Amniotic epithelial cell (primary cell): Measurements from ENCODE around the gene PPP2R2D.
"Not testable (repeated sequence)": the region's sequence is repeated elsewhere in the genome, so short reads cannot be mapped to it uniquely, and the experiment has no call there.

Source experiments
- DNase-seq: peaks from one replicate; pipeline ENCODE4 v3.0.0-alpha.2; 2010; ENCODE audit warnings: low read depth

Gene PPP2R2D

DNA sequence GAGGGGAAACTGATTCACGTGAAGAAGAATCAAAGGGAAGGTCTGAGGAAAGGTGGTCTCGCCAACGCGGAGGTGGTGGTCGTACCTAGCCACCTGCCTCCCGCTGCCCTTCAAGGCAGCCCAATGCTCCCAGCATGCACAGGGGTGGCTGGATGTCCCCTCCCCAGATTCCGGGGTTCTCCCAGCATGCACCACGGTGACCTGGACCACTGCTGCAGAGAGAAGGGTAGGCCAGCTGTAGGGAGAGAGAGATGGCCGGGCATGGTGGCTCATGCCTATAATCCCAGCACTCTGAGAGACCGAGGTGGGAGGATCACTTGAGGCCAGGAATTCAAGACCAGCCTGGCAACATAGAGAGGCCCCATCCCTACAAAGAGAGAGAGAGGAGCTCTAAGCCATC lies 32.4 kb upstream of the PPP2R2D start:
- no peak for DNase-seq

DNA sequence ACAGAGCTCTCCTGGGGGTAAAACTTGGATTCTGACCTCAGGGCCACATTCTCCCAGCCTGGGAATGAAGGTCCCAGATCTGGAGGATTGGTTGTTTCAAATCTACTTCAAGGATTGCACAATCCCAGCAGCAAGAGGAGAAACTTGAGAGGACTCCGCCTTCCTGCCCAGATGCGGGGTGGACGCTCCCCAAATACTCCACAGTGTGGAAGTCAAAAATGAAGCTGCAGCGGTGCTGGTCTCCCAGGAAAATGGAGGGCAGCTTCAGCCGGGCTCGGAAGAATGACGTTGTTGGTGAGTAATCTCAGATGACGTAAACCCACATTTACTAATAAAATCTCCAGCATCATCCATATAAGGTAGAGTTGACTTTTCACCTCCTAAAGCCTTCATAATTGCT lies 31.5 kb upstream of the PPP2R2D start:
- no peak for DNase-seq

DNA sequence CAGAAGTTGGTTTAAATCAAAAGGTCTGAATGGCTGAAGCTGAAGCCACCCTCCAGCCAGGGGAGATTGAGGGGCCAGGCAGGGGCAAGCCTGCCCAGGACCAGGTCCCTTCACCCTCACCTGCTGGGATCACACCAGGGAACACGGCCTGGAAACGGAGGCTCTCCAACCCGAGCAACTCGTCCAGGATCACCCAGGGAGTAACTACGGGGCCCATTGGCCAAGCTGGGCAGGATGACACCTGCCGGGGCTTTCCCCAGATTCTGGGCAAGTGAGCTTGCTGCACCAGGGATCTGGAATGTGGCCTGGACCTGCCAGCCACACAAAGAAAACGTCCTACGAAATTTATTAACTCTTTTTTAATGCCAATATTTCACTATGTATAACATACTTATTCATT lies 30.4 kb upstream of the PPP2R2D start:
- no peak for DNase-seq

DNA sequence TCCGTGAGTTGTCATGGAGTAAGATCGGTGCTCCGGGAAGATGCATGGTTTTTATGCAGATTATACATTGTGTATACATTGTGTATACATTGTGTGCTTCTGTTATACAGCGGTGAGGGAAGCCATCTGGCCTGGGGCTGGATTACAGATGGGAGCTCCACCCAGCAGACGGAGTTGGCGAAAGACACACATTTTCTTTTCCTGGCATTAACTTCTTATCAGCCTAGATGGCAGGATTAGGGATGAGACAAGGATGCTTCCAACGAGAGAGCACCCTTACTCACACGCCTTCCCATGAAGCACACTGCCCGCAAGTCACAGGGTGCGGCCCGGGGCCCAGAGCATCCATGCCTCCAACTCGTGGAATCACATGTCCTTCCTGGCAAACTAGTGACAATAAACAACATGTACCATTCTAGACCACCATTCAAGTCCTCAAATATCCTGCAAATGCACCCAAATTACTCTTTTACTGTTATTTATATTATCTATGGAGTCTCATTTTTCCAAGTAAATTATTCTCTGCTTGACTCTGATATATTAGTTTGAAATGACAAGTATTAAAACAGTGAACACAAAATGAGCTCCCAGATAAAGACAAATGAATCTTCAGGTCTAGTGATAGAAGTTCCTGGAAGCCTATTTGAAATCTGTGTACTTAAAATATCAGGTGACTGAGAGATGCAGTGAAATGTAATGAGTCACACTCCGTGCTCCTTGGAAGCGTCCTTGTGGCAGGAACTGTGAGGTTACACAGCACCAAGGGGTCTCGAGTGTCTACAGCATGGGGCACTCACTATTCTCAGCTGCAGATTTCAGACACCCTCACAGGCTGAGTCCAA lies 29.8 kb upstream of the PPP2R2D start:
- DNase-seq: no peak

DNA sequence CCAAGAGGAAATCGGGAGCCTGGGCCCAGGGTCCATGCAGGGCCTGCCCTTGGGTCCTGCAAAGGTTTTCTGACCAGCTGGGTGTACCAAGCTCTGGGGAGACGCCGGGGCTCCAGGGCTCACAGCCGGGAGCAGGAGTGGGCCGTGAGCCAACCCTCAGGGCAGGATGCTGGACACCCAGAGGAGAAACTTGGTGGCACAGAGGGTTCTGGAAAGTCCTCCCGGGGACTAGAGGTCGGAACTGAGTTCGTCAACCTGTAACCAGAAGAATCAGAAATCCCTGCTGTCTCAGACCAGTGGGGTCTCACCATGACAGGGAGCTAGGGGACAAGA lies 29.2 kb upstream of the PPP2R2D start:
- DNase-seq: no peak

DNA sequence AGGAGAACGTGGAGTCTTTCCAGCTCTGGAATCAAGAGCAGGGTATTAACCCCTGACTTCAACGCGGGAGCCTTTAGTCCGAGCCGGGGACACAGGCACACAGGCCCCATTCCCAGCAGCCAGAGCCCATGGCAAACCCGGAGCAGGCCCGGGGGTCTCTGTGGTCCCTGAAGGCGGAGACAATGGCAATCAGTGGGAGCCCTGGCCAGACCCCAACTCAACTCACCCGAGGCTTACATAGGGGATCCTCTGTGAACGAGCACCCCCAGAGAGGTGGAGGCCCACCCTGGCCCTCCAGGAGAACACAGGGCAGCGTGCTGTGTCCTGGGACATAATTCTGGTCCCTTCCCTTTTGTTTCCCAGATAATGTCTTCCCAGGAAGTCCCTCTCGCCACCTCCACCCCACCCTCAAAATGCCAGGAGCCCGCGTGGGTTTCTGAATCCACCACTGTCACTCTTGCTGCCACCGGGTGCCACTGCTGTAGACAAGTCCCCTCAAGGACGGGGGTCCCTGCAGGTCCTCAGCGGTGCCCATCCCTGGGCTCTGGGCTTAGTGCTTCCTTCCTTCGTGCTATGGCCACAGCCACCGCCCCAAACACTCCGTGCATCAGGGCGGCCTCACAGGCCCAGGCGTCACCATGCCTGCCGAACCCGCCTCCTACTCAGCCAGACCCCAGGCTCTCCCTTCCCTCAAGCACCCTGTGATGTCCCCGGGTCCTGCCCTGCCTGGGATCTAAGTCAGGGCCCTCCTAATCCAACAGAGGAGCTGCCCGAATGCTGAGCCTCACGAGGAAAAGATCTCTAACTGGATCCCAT lies 28.6 kb upstream of the PPP2R2D start:
- no peak for DNase-seq

DNA sequence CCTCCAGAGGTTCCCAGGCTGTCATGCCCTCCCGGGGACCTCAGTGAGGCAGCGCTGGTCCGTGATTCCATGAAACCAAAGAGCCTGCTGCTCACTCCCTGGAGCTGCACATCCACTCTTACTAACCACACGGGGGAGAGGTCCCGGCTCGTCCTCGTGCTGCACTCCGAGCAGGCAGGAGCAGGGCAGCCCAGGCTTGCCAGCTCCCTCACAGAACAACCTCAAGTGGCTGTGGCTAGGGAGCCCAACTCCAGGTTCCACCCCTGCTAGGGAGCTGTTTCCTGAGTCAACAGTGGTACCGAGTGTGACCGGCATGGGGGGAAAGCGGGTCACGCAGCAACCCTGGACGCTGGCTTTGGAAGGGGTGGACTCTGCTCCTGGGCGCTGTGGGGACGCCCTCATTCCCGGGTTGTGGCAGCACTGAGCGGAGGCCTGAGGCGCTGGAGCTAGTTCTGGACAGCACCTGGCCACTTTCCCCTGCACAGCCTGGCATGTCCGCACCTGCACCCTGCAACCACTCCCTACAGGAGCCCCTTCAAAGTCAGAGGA lies 27.9 kb upstream of the PPP2R2D start:
- DNase-seq: no peak

DNA sequence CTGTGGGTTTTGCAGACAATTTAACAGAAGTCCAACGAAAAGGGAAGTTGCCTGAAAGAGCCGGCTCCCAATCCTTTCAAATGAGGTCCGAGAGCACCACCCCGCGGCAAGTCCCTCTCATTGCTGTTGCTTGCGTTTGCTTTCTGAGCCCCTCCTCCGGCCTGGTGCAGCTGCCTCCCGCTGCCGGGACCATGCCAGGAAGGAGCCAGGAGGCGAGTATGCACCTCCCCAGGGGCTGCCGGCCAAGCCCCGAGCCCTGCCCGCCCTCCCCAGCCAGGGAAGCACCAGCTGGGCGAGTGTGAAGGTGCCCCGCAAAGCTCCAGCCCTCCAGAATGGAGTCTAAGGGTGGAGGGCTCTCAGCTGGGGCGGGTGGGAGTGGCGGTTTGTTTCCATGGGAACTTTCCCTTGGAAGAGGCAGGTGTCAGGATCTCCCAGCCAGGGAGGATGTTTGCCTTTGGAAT lies 25.8 kb upstream of the PPP2R2D start:
- peak; percentile 64 for DNase-seq

DNA sequence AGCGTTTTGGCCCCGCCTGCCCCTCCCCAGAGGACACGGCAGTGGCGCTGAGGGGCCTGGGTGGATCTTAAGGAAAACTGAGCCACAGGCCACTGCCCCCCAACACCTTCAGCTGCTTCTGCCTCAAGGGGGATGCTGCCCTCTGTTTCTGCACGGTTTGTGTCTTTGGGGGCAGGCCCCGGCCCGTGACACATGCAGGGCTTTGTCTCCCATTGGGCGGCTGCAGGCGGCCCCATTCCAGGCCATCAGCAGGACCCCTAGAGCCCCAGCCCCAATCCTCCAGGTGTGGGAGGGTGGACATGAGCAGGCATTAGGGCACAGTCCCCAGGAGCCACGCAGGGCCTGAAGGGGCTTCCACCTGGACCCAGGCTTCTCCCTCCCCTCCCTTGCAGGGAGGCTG lies 25.3 kb upstream of the PPP2R2D start:
- DNase-seq: no peak

DNA sequence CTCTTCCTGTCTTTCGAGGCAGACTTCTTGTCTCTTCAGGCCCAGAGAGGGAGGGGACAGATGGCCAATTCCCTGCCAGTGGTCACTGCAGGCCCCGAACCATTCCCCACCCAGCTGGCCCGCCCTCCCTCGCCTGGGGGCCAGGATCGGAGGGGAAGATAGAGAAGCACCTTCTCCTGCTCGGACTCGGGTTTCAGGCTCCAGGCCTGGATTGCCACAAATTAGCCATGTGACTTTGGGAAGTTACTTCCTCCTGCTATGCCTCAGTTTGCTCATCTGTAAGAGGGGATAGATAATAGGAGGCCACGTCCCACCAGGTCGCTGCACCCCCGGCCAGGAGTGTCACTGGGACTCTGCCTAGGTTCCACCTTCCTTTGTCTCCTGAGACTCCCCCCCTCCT lies 24.8 kb upstream of the PPP2R2D start:
- DNase-seq: no peak

DNA sequence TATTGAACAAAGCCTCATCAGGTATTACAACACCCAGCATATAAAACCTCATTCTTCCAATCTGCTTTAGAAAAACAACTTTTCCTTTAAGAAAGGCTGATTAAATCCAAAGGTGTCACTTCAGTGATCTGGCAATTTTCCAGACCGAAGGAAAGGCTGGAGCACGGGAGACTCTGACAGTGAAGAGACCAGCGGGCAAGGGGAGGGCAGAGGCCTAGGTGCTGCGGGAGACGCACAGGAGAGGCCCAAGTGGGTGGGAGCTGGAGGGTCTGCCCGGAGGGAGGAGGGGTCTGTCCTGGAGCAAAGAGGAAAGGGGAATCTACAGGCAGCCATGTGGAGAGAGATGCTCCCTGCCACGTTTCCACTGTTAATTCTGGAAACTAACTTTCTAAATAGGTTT lies 24.3 kb upstream of the PPP2R2D start:
- DNase-seq: no peak

DNA sequence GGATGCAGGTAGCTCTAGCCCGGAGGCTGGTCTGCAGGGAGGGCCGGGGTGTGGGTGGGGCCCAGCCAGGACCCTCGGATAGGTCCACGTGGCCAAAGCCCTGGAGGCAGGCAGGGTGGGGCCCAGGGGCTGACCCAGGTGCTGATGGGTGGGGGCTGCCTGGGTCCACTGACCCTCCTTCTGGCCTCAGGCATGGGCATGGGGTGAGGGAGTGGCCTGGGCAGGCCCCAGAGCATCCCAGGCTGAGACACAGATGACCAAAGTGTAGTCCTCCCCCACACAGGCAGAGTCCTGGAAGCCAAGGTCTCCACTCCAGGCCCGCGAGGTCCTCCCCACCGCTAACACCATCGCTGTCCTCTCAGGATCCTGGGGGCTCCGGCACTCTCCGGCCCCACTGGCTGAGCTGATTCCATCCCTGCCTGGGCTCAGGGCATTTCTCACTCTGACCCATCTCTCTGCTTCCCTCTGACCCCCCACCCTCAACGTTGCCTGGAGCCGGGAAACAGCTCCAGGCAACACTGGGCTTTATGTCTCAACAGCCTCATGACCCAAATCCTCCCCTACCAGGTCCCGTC lies 20.7 kb upstream of the PPP2R2D start:
- DNase-seq: no peak

DNA sequence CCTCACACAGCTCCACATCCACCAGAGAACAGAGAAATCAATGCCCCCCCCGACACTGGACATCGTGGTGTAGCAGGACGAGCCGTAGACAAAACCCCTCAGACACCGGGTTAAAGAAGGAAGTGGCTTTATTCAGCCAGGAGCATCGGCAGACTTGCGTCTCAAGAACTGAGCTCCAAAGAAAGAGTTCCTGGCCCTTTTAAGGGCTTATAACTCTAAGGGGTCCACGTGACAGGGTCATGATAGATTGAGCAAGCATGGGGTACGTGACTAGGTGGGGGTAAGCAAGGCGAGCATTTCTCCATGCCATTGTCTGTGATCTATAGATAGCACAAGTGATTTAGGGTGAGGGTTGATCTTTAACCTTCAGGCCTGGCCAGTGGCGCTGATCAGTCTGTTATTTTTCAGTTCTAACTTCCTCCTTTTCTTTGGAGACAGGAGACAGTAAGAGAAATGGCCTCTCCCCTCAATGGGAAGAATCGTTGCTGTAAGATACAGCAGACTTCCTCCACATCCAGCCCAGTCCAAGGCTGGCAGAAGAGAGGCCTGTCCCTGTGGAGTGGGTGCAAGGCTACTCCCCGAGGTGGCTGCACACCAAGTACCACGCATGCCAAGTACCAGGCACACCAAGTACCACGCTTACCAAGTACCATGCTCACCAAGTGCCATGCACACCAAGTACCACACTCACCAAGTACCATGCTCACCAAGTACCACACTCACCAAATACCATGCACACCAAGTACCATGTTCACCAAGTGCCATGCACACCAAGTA lies 19.5 kb upstream of the PPP2R2D start:
- no peak for DNase-seq

DNA sequence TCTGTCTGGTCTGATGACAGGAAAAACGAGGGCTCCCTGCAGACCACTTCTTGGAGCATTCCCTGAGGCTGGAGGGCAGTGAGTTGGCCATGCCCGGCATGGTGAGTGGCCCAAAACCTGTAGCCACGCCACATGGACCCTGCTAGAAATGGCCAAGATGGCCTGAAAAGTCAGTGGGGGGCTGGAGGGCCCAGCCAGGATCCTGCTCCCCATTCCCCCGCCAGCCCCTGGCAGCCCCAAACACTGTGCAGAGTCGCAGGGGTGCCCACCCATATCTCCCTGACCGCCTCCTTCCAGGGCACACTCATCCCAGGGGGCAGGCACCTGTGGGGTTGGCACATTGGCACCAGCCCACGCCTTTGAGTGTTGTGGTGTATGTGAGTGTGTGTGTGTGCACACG lies 18.7 kb upstream of the PPP2R2D start:
- no peak for DNase-seq

DNA sequence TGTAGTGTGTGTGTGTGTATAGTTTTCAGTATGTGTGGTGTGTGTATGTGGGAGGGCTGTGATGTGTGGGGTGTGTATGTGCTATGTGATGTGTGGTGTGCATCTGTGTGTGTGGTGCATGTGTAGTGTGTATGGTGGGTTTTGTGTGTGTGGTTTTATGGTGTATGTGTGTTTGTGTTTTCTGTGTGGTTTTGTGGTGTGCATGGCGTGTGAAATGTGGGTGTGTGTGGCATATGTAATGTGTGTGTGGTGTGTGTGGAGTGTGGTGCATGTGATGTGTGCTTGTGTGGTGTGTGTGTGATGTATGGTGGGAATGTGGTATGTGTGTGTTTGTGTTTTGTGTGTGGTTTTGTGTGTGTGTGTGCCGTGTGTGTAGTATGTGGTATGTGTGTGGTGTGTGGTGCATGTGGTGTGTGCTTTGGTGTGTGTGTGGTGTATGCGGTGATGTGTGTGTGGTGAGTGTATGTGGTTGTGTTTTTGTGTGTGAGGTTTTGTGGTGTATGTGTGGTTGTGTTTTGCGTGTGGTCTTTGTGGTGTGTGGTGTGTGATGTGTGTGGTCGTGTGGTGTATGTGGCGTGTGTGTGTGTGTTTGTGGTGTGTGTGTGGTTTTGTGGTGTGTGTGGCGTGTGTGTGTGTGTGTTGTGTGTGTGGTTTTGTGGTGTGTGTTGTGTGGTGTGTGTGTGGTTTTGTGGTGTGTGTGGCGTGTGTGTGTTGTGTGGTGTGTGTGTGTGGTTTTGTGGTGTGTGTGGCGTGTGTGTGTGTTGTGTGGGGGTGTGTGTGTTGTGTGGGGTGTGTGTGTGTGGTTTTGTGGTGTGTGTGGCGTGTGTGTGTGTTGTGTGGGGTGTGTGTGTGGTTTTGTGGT lies 18.0 kb upstream of the PPP2R2D start:
- DNase-seq: no peak

DNA sequence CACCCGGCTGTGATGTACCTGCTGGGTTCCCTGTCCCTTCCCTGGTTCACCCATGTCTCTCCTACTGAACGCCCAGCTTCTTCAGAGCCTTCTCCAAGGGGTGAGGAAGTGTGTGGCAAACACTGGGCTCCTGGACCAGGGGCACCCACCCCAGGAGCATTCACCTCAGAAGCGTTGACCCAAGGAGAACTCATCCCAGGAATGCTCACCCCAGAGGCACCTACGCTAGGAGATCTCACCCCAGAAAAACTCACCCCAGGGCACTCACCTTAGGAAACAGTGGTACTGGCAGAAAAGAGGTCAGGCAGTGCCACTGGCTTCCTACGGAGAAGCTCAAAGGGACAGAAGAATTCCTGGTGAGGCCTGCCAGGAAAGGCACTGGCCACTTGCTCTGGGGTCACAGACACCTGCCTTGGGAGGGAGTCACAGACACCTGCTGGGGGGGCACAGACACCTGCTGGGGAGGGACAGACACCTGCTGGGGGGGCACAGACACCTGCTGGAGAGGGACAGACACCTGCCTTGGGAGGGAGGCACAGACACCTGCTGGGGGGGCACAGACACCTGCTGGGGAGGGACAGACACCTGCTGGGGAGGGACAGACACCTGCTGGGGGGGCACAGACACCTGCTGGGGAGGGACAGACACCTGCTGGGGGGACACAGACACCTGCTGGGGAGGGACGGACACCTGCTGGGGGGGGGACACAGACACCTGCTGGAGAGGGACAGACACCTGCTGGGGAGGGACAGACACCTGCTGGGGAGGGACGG lies 17.0 kb upstream of the PPP2R2D start:
- not testable (repeated sequence) for DNase-seq

DNA sequence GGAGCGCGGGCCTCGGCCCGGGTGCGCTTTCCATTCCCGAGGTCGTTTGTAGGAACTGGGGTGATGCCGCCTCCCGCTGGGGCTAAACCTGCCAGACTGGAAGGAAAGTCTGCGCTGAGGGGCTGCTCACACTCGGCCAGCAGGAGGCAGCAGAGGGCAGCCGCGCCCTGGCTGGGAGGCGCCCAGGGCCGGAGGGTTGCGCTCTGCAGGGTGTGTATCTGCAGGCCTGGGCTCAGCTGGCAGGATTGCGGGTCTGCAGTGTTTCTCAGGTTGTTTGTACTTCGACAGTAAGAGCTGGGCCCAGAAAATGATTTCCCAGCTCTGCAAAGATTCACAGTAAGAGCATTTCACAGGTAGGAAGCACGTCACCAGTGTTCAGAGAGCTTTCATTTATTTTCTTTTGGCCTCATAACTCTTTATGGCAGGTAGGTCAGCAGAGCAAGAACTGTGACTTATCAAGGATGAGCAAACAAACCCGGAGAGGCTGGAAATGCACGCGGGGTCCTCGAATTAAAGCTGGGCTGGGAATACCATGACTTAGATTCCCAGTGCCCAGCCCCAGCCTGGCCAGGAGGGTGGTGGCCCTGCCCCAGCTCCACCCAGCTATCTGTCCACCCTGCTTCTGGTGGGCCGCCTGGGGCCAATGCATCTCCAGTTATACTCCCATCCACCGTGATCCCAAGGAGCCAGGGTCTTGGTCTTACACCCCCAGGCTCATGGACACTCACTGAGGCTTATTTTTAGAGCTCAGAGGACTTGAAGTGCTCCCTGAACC lies 15.2 kb upstream of the PPP2R2D start:
- DNase-seq: peak; percentile 43

DNA sequence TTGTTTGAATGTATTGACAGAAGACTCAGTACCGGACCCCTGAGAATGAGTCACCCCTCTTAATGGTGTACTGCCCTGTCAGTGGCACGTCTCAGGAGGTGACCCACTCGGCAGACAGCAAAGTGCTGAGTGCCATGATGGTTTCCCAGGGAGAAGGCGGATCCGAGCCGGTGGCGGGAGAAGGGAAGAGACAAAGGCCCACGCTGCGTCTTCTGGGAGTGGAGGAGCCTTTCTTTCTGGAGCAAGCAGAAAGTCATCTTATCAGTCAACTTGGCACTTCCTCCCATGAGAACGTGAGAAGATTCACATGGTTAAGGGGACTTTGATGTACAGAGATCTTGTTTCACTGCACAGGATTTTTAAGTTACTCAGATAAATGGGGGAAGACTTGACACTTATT lies 14.6 kb upstream of the PPP2R2D start:
- no peak for DNase-seq

DNA sequence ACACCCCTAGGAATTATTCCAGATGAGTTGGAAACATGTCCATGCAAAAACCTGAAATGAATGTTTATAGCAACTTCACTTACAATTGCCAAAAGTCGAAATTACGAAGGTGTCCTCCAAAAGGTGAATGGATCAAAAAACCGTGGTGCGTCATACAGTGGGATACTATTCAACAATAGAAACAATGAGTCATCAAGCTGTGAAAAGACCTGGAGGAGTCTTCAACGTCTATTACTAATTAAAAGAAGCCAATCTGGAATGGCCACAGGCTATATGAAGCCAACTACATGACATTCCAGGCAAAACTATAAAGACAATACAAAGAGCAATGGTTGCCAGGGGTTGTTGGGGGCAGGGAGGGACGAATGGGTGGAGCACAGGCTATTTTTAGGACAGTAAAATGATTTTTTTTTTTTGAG lies 12.6 kb upstream of the PPP2R2D start:
- no peak for DNase-seq
